Thyroid gland (tissue), 4 donors: ENCODE data around the gene PAM16. TPM values are rescaled to one million over a fixed set of nuclear protein-coding genes. Genes with fewer than 3 reads are reported as not detected.

ENCODE experiments used
- DNase-seq, 2 donors: peaks; one replicate each; pipeline ENCODE4 v3.0.0-alpha.2; 2019
- H3K27ac ChIP-seq, 3 donors: fragments of 200-600 bp; sonication (generic); 1 replicate in 2 of 3; 2 replicates in 1 of 3; pipeline ENCODE4 v1.5.1; 2016 to 2019; ENCODE audit warnings: mild to moderate bottlenecking in 1 of 3, moderate library complexity in 1 of 3
- H3K27me3 ChIP-seq: fragments of 200-600 bp; sonication (generic); one replicate; pipeline ENCODE4 v1.5.1; 2019
- H3K36me3 ChIP-seq, 2 donors: fragments of 200-600 bp; sonication (generic); one replicate each; pipeline ENCODE4 v1.5.1; 2016 to 2019
- H3K4me1 ChIP-seq, 2 donors: fragments of 200-600 bp; sonication (generic); one replicate each; pipeline ENCODE4 v1.5.1; 2017 to 2019
- H3K4me3 ChIP-seq, 3 donors: fragments of 200-600 bp; sonication (generic); replicated peaks in 1 of 3; 1 replicate in 2 of 3; 2 replicates in 1 of 3; pipeline ENCODE4 v1.5.1; 2016; ENCODE audit warnings: mild to moderate bottlenecking in 1 of 3
- H3K9me3 ChIP-seq: fragments of 200-600 bp; sonication (generic); one replicate; pipeline ENCODE4 v1.5.1; 2017
- POLR2A ChIP-seq, 2 donors: fragments of 450-650 bp; IDR thresholded peaks; one replicate each; pipeline ENCODE4 v1.6.1; 2017; ENCODE audit warnings: antibody characterized with exemption in 2 of 2, mild to moderate bottlenecking in 2 of 2, moderate library complexity in 1 of 2
- WGBS, 2 donors: methylation state at CpG; one replicate each; pipeline ENCODE4 v1.1.5; 2017; 5-methylcytosine and 5-hydroxymethylcytosine counted together
- intact Hi-C: fragments of 100-400 bp; cut with DNase I; formaldehyde crosslinking; loops from one replicate; pipeline ENCODE4 v1.15.1; 2023
- total RNA-seq, 4 donors: library from RNA; depleted of rRNA; stranded (reverse); fragments of >200 nt; gene quantifications; one replicate each; pipeline ENCODE4 v1.2.3, GENCODE V29; 2016
- TF ChIP-seq, protein P1 (sequence below), 6 experiments: fragments of 200-600 bp in 3 of 6; fragments of 450-650 bp in 3 of 6; sonication (generic) in 3 of 6; IDR thresholded peaks; one replicate each; pipeline ENCODE4 v1.5.1; 2016 to 2019; ENCODE audit warnings: antibody characterized with exemption in 6 of 6, mild to moderate bottlenecking in 2 of 6, inconsistent platforms in 1 of 6, moderate library complexity in 1 of 6

Gene PAM16
- total RNA-seq, 4 donors from 2014 or later = 5.6 to 60.2 (median 27.3) TPM

DNA sequence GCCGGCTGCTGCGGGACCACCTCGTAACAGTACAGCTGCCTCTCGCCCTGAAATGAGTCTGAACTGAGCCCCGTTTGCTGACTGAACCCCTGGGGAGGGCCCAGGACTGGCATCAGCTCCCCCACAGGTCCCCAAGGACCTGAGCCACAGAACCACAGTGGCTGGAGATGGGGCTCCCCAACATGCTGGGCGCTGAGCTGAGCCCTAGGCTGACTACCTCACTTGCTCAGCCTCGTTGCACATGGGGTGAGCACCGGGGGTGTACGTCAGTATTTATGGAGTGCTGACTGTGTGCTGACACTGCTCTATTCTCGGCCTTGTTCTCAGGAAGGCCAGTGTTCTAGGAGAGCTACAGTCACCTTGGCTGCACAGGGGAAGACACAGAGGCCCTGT is 13.9 kb upstream of the PAM16 start:
- no peak overlapping the region for H3K27ac ChIP-seq
- no peaks in the 10 kb centered on the region for H3K27me3 ChIP-seq
- H3K4me3 ChIP-seq = no peak overlapping the region
- no peak for DNase-seq
- peaks cover 14 to 26% of the 10 kb centered on the region in 2 donors for H3K4me1 ChIP-seq
- intact Hi-C loops = no loop called here
- H3K36me3 ChIP-seq = peaks cover 0 to 3% of the 10 kb centered on the region in 2 donors
- WGBS, 2 donors = 92 to 98% methylated on average over 10 of the region's 10 CpGs
- H3K9me3 ChIP-seq = no peaks in the 10 kb centered on the region
- TF ChIP-seq POLR2A (IDR thresholded peaks at IDR 0.05) = no peak
- TF ChIP-seq, protein P1, sequence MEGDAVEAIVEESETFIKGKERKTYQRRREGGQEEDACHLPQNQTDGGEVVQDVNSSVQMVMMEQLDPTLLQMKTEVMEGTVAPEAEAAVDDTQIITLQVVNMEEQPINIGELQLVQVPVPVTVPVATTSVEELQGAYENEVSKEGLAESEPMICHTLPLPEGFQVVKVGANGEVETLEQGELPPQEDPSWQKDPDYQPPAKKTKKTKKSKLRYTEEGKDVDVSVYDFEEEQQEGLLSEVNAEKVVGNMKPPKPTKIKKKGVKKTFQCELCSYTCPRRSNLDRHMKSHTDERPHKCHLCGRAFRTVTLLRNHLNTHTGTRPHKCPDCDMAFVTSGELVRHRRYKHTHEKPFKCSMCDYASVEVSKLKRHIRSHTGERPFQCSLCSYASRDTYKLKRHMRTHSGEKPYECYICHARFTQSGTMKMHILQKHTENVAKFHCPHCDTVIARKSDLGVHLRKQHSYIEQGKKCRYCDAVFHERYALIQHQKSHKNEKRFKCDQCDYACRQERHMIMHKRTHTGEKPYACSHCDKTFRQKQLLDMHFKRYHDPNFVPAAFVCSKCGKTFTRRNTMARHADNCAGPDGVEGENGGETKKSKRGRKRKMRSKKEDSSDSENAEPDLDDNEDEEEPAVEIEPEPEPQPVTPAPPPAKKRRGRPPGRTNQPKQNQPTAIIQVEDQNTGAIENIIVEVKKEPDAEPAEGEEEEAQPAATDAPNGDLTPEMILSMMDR (IDR thresholded peaks at IDR 0.05) = no peak

DNA sequence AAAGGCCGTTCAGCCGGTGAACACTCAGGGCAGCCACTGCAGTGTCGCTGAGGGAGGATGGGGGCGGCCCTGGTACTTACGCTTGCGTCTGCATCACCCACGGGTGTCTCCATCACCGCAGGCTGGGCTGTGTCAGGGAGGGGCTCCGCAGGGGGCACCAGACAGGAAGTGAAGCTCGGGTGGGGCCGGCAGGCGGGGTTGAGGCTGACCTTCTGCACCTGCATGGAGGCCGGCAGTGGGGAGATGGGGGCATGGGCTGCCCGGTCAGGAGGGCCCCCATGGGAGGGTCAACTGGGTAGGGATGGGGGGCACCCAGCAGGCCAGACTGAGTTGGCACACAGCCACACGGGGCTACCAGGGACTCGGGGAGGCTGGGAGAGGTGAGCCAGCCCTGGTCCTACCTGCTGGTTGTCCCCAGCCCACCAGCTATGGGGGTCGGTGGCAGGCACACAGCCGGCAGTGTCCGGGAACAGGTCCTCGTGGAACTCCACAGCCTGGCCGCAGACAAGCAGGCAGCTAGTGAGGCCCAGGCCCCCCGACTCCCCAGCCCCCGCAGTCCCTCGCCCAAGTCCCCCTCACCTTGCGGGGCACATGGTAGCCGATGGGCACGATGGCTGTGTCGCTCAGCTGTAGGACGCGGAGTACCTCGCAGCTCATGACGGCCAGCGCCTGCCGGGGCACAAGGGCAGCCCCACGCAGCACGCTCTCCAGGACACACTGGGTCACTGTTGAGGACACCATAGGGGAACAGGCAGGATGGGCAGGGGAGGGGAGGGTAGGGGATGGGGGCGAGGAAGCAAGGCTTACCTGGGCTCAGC is 13.3 kb upstream of the PAM16 start:
- peaks cover 0 to 3% of the 10 kb centered on the region in 2 donors for H3K36me3 ChIP-seq
- no peaks in the 10 kb centered on the region for H3K27me3 ChIP-seq
- no peaks in the 10 kb centered on the region for H3K9me3 ChIP-seq
- intact Hi-C loops = no loop called here
- no peak for TF ChIP-seq POLR2A (IDR thresholded peaks at IDR 0.05)
- TF ChIP-seq, protein P1 (IDR thresholded peaks at IDR 0.05) = no peak
- H3K4me1 ChIP-seq = peaks cover 14 to 21% of the 10 kb centered on the region in 2 donors
- no peak overlapping the region for H3K27ac ChIP-seq
- H3K4me3 ChIP-seq = no peak overlapping the region
- WGBS, 2 donors = 90 to 95% methylated on average over 21 to 24 of the region's 37 CpGs
- DNase-seq = no peak

DNA sequence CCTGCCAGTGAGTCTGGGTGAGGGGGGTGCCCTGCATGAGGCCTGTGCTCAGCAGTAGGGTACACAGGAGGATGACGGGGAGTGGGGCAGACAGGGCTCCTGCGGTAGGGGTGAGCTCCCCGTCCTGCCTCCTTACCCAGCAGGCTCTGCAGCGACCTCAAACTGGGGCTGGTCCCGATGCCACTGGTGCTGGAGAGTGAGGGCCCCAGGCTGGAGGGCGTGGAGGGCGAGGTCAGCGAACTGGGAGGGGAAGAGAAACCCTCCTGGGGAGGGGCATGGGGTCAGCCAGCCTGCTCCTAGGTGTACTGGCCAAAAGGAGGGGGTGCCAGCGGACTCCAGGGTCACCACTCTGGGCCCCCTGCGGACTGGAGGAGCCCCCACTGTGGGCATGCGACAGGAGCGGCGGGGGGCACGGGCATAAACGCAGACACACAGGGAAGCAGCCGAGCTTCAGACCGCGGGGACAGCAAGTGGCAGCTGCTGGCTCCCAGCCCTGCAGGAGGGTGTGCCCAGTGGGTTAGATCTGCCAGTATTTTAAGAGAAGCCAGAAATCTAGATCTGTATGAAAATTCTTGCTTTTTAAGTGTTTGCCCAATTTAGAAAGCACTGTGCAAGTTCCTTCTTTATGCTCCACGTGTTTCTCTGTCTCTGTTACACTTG is 11.5 kb upstream of the PAM16 start:
- Histone ChIP-seq H3K4me1 (peaks cover 10 to 15% of the 10 kb centered on the region in 2 donors), H3K27me3 (no peaks in the 10 kb centered on the region), H3K36me3 (peaks cover 0 to 3% of the 10 kb centered on the region in 2 donors), H3K9me3 (no peaks in the 10 kb centered on the region), H3K4me3 (no peak overlapping the region), H3K27ac (peak overlapping the region in 2 of 3 donors; percentile 21 to 40)
- TF ChIP-seq, protein P1 (IDR thresholded peaks at IDR 0.05) = no peak
- TF ChIP-seq POLR2A (IDR thresholded peaks at IDR 0.05) = no peak
- DNase-seq = peak; percentile 59 to 80
- WGBS, 2 donors = 82 to 87% methylated on average over 19 of the region's 19 CpGs
- intact Hi-C loops = no loop called here

DNA sequence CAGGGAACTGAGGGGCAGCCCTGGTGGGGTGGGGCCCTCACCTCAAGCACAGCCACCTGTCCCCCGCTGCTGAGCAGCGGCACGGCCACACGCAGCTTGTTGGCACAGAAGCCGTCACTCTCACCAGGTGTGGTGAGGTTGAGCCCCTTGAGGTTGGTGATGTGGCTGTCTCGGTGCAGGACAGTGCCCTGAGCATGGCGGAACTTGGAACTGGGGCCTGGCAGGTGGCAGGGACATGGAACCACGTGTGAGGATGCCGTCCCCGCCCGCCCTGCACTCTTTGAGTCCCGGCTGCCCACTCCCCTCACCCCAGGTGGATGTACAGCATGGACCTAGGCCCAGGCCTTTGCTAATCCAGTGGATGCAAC is 10.8 kb upstream of the PAM16 start:
- intact Hi-C loops = loop anchor here (2.0 kb wide), 1 partner anchor 41 kb away; no protein-coding TSS in a partner anchor
- Histone ChIP-seq H3K4me1 (peaks cover 10 to 15% of the 10 kb centered on the region in 2 donors), H3K27me3 (no peaks in the 10 kb centered on the region), H3K9me3 (no peaks in the 10 kb centered on the region), H3K4me3 (no peak overlapping the region), H3K27ac (no peak overlapping the region), H3K36me3 (peaks cover 0 to 3% of the 10 kb centered on the region in 2 donors)
- 92 to 93% methylated on average over 3 to 10 of the region's 12 CpGs for WGBS, 2 donors
- no peak for TF ChIP-seq POLR2A (IDR thresholded peaks at IDR 0.05)
- no peak for DNase-seq

DNA sequence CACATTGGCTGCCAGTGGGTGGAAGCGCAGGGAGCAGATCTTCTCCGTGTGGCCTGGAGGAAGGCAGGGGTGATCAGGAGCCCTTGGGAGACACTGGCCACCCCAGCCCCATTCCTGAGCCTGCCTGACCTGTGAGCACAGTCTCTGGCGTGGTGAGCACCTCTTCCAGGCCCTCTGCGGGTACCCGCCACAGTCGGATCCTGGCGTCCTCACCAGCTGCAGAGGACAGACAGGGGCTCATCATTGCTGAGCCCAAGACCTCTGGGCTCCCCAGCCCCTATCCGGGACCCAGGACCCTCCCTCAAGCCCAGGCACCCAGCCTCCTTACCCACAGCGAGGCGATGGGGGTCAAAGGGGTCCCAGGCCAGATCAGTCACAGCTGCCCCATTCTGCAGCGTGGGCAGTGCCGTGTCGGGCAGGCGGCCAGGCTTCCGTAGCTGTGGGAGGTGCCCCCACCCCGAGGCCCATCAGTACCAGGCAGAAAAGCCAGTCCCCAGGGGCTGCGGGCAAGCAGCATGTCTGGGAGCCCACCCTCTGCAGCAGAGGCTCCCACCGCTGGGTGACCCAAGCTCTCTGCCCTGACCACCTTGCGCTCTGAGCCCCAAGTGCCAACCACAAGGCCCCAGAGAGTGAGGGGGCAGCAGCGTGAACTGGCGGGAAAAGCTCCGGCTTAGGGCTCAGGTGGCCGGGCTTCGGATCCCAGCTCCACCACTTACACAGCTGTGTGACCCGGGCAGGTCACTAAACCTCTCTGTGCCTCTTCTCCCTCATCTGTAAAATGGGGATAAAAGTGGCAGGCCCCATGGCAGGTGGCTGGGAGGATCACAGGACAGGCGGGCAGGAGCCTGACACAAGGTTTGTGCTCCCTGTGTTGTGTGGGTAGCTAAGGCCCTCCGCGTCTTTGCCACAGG is 10.2 kb upstream of the PAM16 start:
- intact Hi-C loops = loop anchor here (2.0 kb wide), 1 partner anchor 42 kb away; no protein-coding TSS in a partner anchor
- H3K4me3 ChIP-seq = no peak overlapping the region
- TF ChIP-seq, protein P1 (IDR thresholded peaks at IDR 0.05) = no peak
- no peak for TF ChIP-seq POLR2A (IDR thresholded peaks at IDR 0.05)
- H3K4me1 ChIP-seq = peaks cover 10 to 15% of the 10 kb centered on the region in 2 donors
- H3K27ac ChIP-seq = no peak overlapping the region
- WGBS, 2 donors = 97 to 100% methylated on average over 5 to 7 of the region's 28 CpGs
- H3K9me3 ChIP-seq = no peaks in the 10 kb centered on the region
- H3K27me3 ChIP-seq = no peaks in the 10 kb centered on the region
- H3K36me3 ChIP-seq = peaks cover 0 to 3% of the 10 kb centered on the region in 2 donors
- DNase-seq = no peak
